Measurements from ENCODE around the gene SDHAF2. TPM values are rescaled to one million over a fixed set of nuclear protein-coding genes. Genes with fewer than 3 reads are reported as not detected.

SDHAF2 gene
- total and polyA plus RNA-seq, 7 experiments from 2014 or later: 36.1 to 116 (median 54.6) TPM

DNA sequence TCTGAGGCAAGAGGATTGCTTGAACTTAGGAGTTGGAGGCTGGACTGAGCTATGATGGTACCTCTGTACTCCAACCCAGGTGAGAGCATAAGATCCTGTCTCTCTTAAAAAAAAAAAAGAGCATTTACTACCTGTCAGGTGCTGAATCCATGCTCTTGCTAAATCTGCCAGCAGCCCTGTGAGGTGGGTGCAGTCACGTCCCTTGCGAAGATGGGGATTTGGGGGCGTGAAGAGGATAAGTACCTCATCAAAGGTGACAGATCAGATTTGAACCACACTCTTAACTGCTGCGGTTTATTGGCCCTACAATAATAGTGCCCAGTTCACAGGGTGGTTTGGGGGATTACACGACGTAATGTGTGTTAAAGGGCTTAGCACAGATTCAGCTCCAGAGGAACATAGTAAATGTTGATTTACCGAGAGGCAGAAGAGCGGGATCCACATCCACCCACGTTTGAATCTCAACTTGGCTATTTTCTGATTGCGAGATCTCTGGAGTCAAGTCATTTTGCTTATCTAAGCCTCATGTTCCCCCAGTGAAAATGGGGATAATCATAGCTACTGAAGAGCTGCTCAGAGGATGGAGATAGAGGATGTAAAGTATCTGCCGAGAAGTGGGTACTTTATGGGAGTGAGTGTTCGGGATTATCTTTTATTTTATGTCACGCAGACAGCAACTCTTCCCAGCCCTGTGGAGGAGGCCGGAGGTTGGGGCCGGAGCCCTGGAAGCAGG is 50.5 kb downstream of the SDHAF2 start:
- Histone ChIP-seq H3K9me3 (ENCODE audit: control insufficient read depth in 2 of 3, low read length in 3 of 3) (no peaks in the 10 kb centered on the region), H3K36me3 (ENCODE audit: control insufficient read depth in 2 of 3, insufficient read depth in 3 of 3, low read length in 3 of 3) (no peaks in the 10 kb centered on the region), H3K27me3 (ENCODE audit: control insufficient read depth in 2 of 2, insufficient read depth in 2 of 2, low read length in 2 of 2) (no peaks in the 10 kb centered on the region), H3K27ac (ENCODE audit: low read depth, low read length) (no peak overlapping the region), H3K4me1 (ENCODE audit: control insufficient read depth in 2 of 2, insufficient read depth in 2 of 2, low read length in 2 of 2) (peaks cover 5 to 6% of the 10 kb centered on the region in 2 donors), H3K4me3 (ENCODE audit: low read length) (no peak overlapping the region)
- ChIA-PET CTCF (interaction anchor here (6.5 kb wide), 1 partner anchor 37 kb away, joined by 37 read pairs; no protein-coding TSS in a partner anchor), POLR2A (no interaction called here)
- no peaks in the 10 kb centered on the region for H3K9me3 Mint-ChIP-seq
- no peak overlapping the region for H3K27ac Mint-ChIP-seq
- no peak for DNase-seq
- no peak for ATAC-seq
- H3K4me3 Mint-ChIP-seq: no peak overlapping the region
- peaks cover 0 to 6% (median 0%) of the 10 kb centered on the region in 5 donors for H3K36me3 Mint-ChIP-seq
- intact Hi-C loops (cut with micrococcal nuclease): no loop called here
- H3K4me1 Mint-ChIP-seq: peaks cover 3 to 17% (median 8%) of the 10 kb centered on the region in 7 donors
- H3K27me3 Mint-ChIP-seq: peaks cover 0 to 12% (median 0%) of the 10 kb centered on the region in 5 donors

GRCh38 chr11:61480994-61481335 is 51.0 kb downstream of the SDHAF2 start:
- DNase-seq (no peak), ATAC-seq (no peak)
- no peak overlapping the region for H3K27ac Mint-ChIP-seq
- H3K9me3 Mint-ChIP-seq: no peaks in the 10 kb centered on the region
- no peak overlapping the region for H3K4me3 Mint-ChIP-seq
- peaks cover 3 to 17% (median 8%) of the 10 kb centered on the region in 7 donors for H3K4me1 Mint-ChIP-seq
- intact Hi-C loops (cut with micrococcal nuclease): no loop called here
- H3K9me3 ChIP-seq (ENCODE audit: control insufficient read depth in 2 of 3, low read length in 3 of 3): no peaks in the 10 kb centered on the region
- H3K4me1 ChIP-seq (ENCODE audit: control insufficient read depth in 2 of 2, insufficient read depth in 2 of 2, low read length in 2 of 2): peaks cover 5 to 6% of the 10 kb centered on the region in 2 donors
- peaks cover 0 to 6% (median 0%) of the 10 kb centered on the region in 5 donors for H3K36me3 Mint-ChIP-seq
- no peaks in the 10 kb centered on the region for H3K27me3 ChIP-seq (ENCODE audit: control insufficient read depth in 2 of 2, insufficient read depth in 2 of 2, low read length in 2 of 2)
- ChIA-PET CTCF (interaction anchor here (6.5 kb wide), 1 partner anchor 36 kb away, joined by 37 read pairs; no protein-coding TSS in a partner anchor), POLR2A (no interaction called here)
- H3K27me3 Mint-ChIP-seq: peaks cover 0 to 12% (median 0%) of the 10 kb centered on the region in 5 donors
- H3K27ac ChIP-seq (ENCODE audit: low read depth, low read length): no peak overlapping the region
- no peak overlapping the region for H3K4me3 ChIP-seq (ENCODE audit: low read length)
- H3K36me3 ChIP-seq (ENCODE audit: control insufficient read depth in 2 of 3, insufficient read depth in 3 of 3, low read length in 3 of 3): no peaks in the 10 kb centered on the region

DNA sequence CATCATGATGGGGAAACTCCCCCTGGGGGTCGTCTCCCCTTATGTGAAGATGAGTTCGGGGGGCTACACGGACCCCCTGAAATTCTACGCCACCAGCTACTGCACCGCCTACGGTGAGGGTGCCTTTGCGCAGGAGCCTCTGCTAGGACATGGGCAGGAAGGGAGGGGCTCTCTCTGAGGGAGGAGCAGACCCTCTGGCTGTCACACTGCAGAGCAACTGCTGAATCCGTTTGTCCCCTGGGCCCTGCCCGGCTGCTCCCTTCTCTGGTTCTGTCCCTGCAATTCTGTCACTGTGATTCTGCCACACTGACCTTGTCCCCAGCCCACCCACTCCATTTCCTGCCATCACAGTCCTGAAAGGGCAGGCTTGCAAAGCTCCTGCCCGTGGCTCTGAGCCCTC is 51.9 kb downstream of the SDHAF2 start:
- no peaks in the 10 kb centered on the region for H3K27me3 ChIP-seq (ENCODE audit: control insufficient read depth in 2 of 2, insufficient read depth in 2 of 2, low read length in 2 of 2)
- Mint-ChIP-seq H3K9me3 (no peaks in the 10 kb centered on the region), H3K36me3 (peaks cover 0 to 12% (median 0%) of the 10 kb centered on the region in 5 donors), H3K4me1 (peaks cover 3 to 17% (median 8%) of the 10 kb centered on the region in 7 donors), H3K27ac (no peak overlapping the region), H3K4me3 (no peak overlapping the region), H3K27me3 (peaks cover 0 to 12% (median 0%) of the 10 kb centered on the region in 5 donors)
- no peak overlapping the region for H3K27ac ChIP-seq (ENCODE audit: low read depth, low read length)
- ChIA-PET CTCF (no interaction called here), POLR2A (no interaction called here)
- intact Hi-C loops (cut with micrococcal nuclease): no loop called here
- H3K4me3 ChIP-seq (ENCODE audit: low read length): no peak overlapping the region
- no peak for DNase-seq
- H3K36me3 ChIP-seq (ENCODE audit: control insufficient read depth in 2 of 3, insufficient read depth in 3 of 3, low read length in 3 of 3): no peaks in the 10 kb centered on the region
- peaks cover 5 to 6% of the 10 kb centered on the region in 2 donors for H3K4me1 ChIP-seq (ENCODE audit: control insufficient read depth in 2 of 2, insufficient read depth in 2 of 2, low read length in 2 of 2)
- H3K9me3 ChIP-seq (ENCODE audit: control insufficient read depth in 2 of 3, low read length in 3 of 3): no peaks in the 10 kb centered on the region
- ATAC-seq: no peak

GRCh38 chr11:61482513-61482912 is 52.6 kb downstream of the SDHAF2 start:
- POLR2A ChIA-PET: no interaction called here
- Histone ChIP-seq H3K27me3 (ENCODE audit: control insufficient read depth in 2 of 2, insufficient read depth in 2 of 2, low read length in 2 of 2) (no peaks in the 10 kb centered on the region), H3K9me3 (ENCODE audit: control insufficient read depth in 2 of 3, low read length in 3 of 3) (no peaks in the 10 kb centered on the region), H3K36me3 (ENCODE audit: control insufficient read depth in 2 of 3, insufficient read depth in 3 of 3, low read length in 3 of 3) (peaks cover 0 to 2% (median 0%) of the 10 kb centered on the region in 3 experiments), H3K4me1 (ENCODE audit: control insufficient read depth in 2 of 2, insufficient read depth in 2 of 2, low read length in 2 of 2) (peaks cover 5 to 6% of the 10 kb centered on the region in 2 donors), H3K27ac (ENCODE audit: low read depth, low read length) (no peak overlapping the region), H3K4me3 (ENCODE audit: low read length) (no peak overlapping the region)
- intact Hi-C loops (cut with micrococcal nuclease): no loop called here
- H3K4me3 Mint-ChIP-seq: no peak overlapping the region
- H3K27me3 Mint-ChIP-seq: peaks cover 0 to 12% (median 0%) of the 10 kb centered on the region in 5 donors
- CTCF ChIA-PET: no interaction called here
- H3K27ac Mint-ChIP-seq: no peak overlapping the region
- no peaks in the 10 kb centered on the region for H3K9me3 Mint-ChIP-seq
- ATAC-seq (peak; percentile 36), DNase-seq (no peak)
- peaks cover 3 to 17% (median 8%) of the 10 kb centered on the region in 7 donors for H3K4me1 Mint-ChIP-seq
- peaks cover 0 to 17% (median 6%) of the 10 kb centered on the region in 5 donors for H3K36me3 Mint-ChIP-seq

GRCh38 chr11:61484541-61484940 is 54.6 kb downstream of the SDHAF2 start:
- H3K4me3 ChIP-seq (ENCODE audit: low read length): no peak overlapping the region
- no peaks in the 10 kb centered on the region for H3K9me3 ChIP-seq (ENCODE audit: control insufficient read depth in 2 of 3, low read length in 3 of 3)
- H3K9me3 Mint-ChIP-seq: no peaks in the 10 kb centered on the region
- POLR2A ChIA-PET: no interaction called here
- intact Hi-C loops (cut with micrococcal nuclease): no loop called here
- no peaks in the 10 kb centered on the region for H3K4me1 ChIP-seq (ENCODE audit: control insufficient read depth in 2 of 2, insufficient read depth in 2 of 2, low read length in 2 of 2)
- H3K36me3 ChIP-seq (ENCODE audit: control insufficient read depth in 2 of 3, insufficient read depth in 3 of 3, low read length in 3 of 3): peaks cover 0 to 4% (median 0%) of the 10 kb centered on the region in 3 experiments
- H3K27ac Mint-ChIP-seq: no peak overlapping the region
- H3K4me1 Mint-ChIP-seq: peaks cover 0 to 11% (median 3%) of the 10 kb centered on the region in 7 donors
- no peak overlapping the region for H3K4me3 Mint-ChIP-seq
- CTCF ChIA-PET: interaction anchor here (0.6 to 1.0 kb wide), 3 partner anchors 38 to 719 kb away, joined by 3 to 6 read pairs (median 5); no protein-coding TSS in a partner anchor
- ATAC-seq (no peak), DNase-seq (no peak)
- no peaks in the 10 kb centered on the region for H3K27me3 ChIP-seq (ENCODE audit: control insufficient read depth in 2 of 2, insufficient read depth in 2 of 2, low read length in 2 of 2)
- H3K36me3 Mint-ChIP-seq: peaks cover 0 to 21% (median 7%) of the 10 kb centered on the region in 5 donors
- peaks cover 0 to 12% (median 0%) of the 10 kb centered on the region in 5 donors for H3K27me3 Mint-ChIP-seq
- H3K27ac ChIP-seq (ENCODE audit: low read depth, low read length): no peak overlapping the region

DNA sequence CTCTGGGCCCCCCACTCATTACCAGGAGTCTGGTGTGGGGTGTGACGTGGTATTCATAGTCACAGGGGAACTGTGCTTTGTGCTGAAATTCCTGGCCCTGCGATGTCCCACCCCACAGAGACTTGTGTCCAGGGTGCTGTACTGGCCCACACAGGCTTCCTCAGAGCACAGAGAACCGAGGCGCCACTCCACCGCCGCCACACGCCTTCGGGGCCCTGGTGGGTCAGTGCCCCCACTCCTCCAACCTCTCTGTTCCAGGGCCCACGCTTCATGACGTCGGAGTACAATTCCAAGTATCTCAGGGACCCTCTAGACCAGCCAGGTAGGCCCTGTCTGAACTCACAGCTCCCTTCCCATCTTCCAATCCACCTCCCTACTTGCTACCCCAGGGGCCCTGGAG is 55.2 kb downstream of the SDHAF2 start:
- Mint-ChIP-seq H3K9me3 (no peaks in the 10 kb centered on the region), H3K4me1 (peaks cover 0 to 11% (median 3%) of the 10 kb centered on the region in 7 donors), H3K36me3 (peaks cover 0 to 21% (median 7%) of the 10 kb centered on the region in 5 donors), H3K27me3 (peaks cover 0 to 12% (median 0%) of the 10 kb centered on the region in 5 donors), H3K4me3 (no peak overlapping the region), H3K27ac (no peak overlapping the region)
- no peak overlapping the region for H3K4me3 ChIP-seq (ENCODE audit: low read length)
- DNase-seq: no peak
- ChIA-PET CTCF (no interaction called here), POLR2A (no interaction called here)
- H3K9me3 ChIP-seq (ENCODE audit: control insufficient read depth in 2 of 3, low read length in 3 of 3): no peaks in the 10 kb centered on the region
- H3K27me3 ChIP-seq (ENCODE audit: control insufficient read depth in 2 of 2, insufficient read depth in 2 of 2, low read length in 2 of 2): no peaks in the 10 kb centered on the region
- H3K36me3 ChIP-seq (ENCODE audit: control insufficient read depth in 2 of 3, insufficient read depth in 3 of 3, low read length in 3 of 3): peaks cover 0 to 4% (median 0%) of the 10 kb centered on the region in 3 experiments
- no peaks in the 10 kb centered on the region for H3K4me1 ChIP-seq (ENCODE audit: control insufficient read depth in 2 of 2, insufficient read depth in 2 of 2, low read length in 2 of 2)
- intact Hi-C loops (cut with micrococcal nuclease): no loop called here
- no peak for ATAC-seq
- H3K27ac ChIP-seq (ENCODE audit: low read depth, low read length): no peak overlapping the region
